Neuron (in vitro differentiated cells): Measurements from ENCODE around the gene NKAP.
"Not testable (repeated sequence)": the region's sequence is repeated elsewhere in the genome, so short reads cannot be mapped to it uniquely, and the experiment has no call there.

Experiments
- H2AFZ ChIP-seq: one replicate; pipeline ENCODE4 v1.6.1; 2013; ENCODE audit warnings: low read depth, mild to moderate bottlenecking, inconsistent platforms, low read length, moderate library complexity
- H3K27me3 ChIP-seq: one replicate; pipeline ENCODE4 v1.6.1; 2013; ENCODE audit warnings: low read length; ENCODE audit not compliant: insufficient read depth
- H3K36me3 ChIP-seq: one replicate; pipeline ENCODE4 v1.6.1; 2013; ENCODE audit warnings: low read length; ENCODE audit not compliant: insufficient read depth
- H3K4me1 ChIP-seq: one replicate; pipeline ENCODE4 v1.6.1; 2013; ENCODE audit warnings: low read length; ENCODE audit not compliant: insufficient read depth
- H3K4me3 ChIP-seq: 2 replicates; pipeline ENCODE4 v1.5.1; 2013; ENCODE audit warnings: mild to moderate bottlenecking, low read length, moderate library complexity
- H3K9me3 ChIP-seq: one replicate; pipeline ENCODE4 v1.6.1; 2013; ENCODE audit warnings: low read length

Gene NKAP

GRCh38 chrX:119943185-119943988 lies at the start of gene NKAP:
Gene NKAP (minus strand): TSS chrX:119943751. CDS start chrX:119943605, 146 bp downstream.
- Histone ChIP-seq H3K9me3 (no peaks in the 10 kb centered on the region), H3K27me3 (no peaks in the 10 kb centered on the region), H3K4me3 (peak within 1 kb of the TSS; percentile 59), H3K36me3 (peaks cover 2% of the 10 kb centered on the region), H3K4me1 (peaks cover 7% of the 10 kb centered on the region), H2AFZ (peak within 1 kb of the TSS; percentile 49)

DNA sequence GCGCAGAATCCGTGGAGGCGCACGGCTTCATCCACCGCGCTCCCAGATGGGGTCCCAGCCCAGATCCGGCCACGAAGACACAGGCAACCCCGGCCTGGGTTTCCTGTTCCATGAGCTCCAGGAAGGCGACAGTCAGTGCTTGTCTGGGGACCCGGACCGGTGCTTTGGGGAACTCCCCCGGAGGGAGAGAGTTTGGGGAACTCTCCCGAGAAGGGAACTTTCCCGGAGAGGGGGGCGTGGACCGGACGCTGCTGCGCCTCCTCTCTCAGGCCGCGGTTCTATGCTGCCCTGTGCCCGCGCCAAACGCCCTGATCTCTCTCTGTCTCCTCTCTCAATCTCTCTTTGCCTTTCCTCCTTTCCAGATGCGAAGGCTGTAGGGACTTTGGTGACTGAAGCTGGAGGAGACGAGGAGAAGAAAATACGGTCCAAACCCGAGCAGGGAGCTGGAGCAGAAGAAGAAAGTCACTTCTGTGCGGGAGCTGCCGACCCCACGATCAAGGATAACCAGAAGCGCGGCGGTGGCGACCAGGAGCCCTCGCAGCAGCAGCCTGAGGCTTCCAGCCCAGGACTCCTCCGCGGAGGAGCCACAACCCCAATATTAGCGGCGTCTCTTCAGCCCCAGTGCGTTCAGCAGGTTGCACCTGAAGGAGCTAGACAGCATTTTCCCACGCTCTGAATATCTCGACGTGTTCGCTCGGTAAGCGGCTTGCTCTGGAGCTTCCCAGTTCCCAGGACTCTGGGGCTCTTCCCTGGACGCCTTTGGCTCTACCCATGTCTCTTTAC lies 47.6 kb upstream of the NKAP start:
- Histone ChIP-seq H3K4me3 (peak overlapping the region; percentile 25), H2AFZ (peak overlapping the region; percentile 43), H3K4me1 (no peaks in the 10 kb centered on the region), H3K36me3 (no peaks in the 10 kb centered on the region), H3K9me3 (no peaks in the 10 kb centered on the region), H3K27me3 (peaks cover 60% of the 10 kb centered on the region)

GRCh38 chrX:119990556-119991004 lies 47.0 kb upstream of the NKAP start:
- Histone ChIP-seq H3K36me3 (no peaks in the 10 kb centered on the region), H3K4me3 (peak overlapping the region; percentile 25), H3K27me3 (peaks cover 57% of the 10 kb centered on the region), H3K4me1 (no peaks in the 10 kb centered on the region), H3K9me3 (no peaks in the 10 kb centered on the region), H2AFZ (peak overlapping the region; percentile 43)

- Histone ChIP-seq H3K27me3 (peaks cover 54% of the 10 kb centered on the region), H3K36me3 (no peaks in the 10 kb centered on the region), H3K4me3 (no peak overlapping the region), H3K4me1 (no peaks in the 10 kb centered on the region), H2AFZ (no peak overlapping the region), H3K9me3 (no peaks in the 10 kb centered on the region)
These were observed 46.5 kb upstream of the NKAP start for GRCh38 chrX:119989905-119990555.

DNA sequence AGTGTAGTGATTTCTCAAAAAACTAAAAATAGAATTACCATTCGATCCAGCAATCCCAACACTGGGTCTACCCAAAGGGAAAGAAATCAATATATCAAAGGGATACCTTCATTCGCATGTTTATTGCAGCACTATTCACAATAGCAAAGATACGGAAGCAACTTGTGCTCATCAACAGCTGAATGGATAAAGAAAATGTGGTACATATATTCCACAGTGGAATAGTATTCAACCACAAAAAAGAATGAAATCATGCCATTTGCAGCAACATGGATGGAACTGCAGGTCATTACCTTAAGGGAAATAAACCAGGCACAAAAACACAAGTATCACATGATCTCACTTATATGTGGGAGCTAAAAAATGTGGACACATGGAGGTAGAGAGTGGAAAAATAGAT lies 42.7 kb upstream of the NKAP start:
- Histone ChIP-seq H3K27me3 (peaks cover 29% of the 10 kb centered on the region), H3K9me3 (no peaks in the 10 kb centered on the region), H3K36me3 (no peaks in the 10 kb centered on the region), H2AFZ (no peak overlapping the region), H3K4me3 (no peak overlapping the region), H3K4me1 (no peaks in the 10 kb centered on the region)

- Histone ChIP-seq H3K27me3 (peaks cover 14% of the 10 kb centered on the region), H3K9me3 (no peaks in the 10 kb centered on the region), H3K4me3 (no peak overlapping the region), H3K36me3 (no peaks in the 10 kb centered on the region), H2AFZ (no peak overlapping the region), H3K4me1 (no peaks in the 10 kb centered on the region)
These were observed 41.1 kb upstream of the NKAP start for GRCh38 chrX:119984652-119985051.

GRCh38 chrX:119983494-119983893 lies 39.9 kb upstream of the NKAP start:
- Histone ChIP-seq H3K27me3 (peaks cover 4% of the 10 kb centered on the region), H3K4me3 (no peak overlapping the region), H3K4me1 (no peaks in the 10 kb centered on the region)

GRCh38 chrX:119982145-119982544 lies 38.6 kb upstream of the NKAP start:
- no peaks in the 10 kb centered on the region for H3K27me3 ChIP-seq
- no peaks in the 10 kb centered on the region for H3K36me3 ChIP-seq
- no peak overlapping the region for H2AFZ ChIP-seq
- H3K4me1 ChIP-seq, result no peaks in the 10 kb centered on the region
- H3K4me3 ChIP-seq, result no peak overlapping the region
- H3K9me3 ChIP-seq, result no peaks in the 10 kb centered on the region

More at GRCh38 chrX:119983494-119983893, 39.9 kb upstream of the NKAP start:
- H3K36me3 ChIP-seq, result no peaks in the 10 kb centered on the region
- H3K9me3 ChIP-seq, result no peaks in the 10 kb centered on the region
- H2AFZ ChIP-seq, result no peak overlapping the region

DNA sequence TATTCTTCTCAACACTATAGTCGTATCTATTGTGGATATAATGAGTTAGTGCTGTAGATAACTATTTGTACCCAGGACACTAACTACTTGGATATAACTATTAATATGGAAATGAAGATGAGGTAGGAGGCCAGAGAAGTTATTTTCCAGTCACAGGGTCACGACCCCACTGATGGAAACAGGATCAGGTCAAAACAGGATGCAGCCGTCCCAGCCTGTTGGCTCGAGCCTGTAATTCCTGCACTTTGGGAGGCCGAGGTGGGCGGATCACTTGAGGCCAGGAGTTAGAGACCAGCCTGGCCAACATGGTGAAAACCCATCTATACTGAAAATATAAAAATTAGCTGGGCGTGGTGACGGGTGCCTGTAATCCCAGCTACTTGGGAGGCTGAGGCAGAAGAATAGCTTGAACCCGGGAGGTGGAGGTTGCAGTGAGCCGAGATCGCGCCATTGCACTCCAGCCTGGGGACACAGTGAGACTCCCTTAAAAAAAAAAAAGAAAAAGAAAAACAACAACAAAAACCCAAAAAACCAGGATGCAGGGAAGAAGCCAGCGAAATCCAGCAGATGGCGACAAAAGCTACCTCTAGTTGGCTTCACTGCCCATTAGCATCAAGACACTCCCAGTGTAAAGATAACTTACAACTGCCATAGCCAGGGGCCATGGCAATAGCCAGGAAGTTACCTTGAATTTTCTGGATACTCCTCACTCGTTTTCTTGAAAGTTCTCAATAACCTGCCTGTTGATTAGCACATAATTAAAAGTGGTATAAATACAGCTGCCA lies 37.9 kb upstream of the NKAP start:
- Histone ChIP-seq H3K9me3 (no peaks in the 10 kb centered on the region), H3K36me3 (no peaks in the 10 kb centered on the region), H2AFZ (no peak overlapping the region), H3K4me1 (no peaks in the 10 kb centered on the region), H3K27me3 (no peaks in the 10 kb centered on the region), H3K4me3 (no peak overlapping the region)

GRCh38 chrX:119977172-119977571 lies 33.6 kb upstream of the NKAP start:
- H2AFZ ChIP-seq, H3K36me3 ChIP-seq, H3K4me3 ChIP-seq, H3K9me3 ChIP-seq, H3K27me3 ChIP-seq, H3K4me1 ChIP-seq: not testable (repeated sequence)

DNA sequence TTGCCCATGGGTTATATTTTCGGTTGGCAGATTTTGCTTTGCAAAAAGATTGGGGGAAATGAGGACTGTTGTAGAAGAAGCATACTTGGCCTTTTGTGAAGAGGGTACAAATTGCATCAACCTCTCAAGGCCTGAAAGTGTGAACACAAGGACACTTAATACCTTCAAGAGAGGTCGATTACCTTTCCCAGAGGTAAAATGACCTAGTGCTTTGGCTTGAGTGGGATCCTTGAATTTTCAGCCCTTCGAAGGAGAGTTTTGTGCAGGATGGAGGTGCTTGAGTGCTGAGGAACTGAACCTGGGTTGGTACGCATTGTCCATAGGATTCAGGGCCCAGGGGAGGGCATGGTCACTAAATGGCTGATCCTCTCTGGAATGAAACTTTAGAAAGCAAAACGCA lies 27.6 kb upstream of the NKAP start:
- H3K36me3 ChIP-seq, result no peaks in the 10 kb centered on the region
- no peaks in the 10 kb centered on the region for H3K27me3 ChIP-seq
- H2AFZ ChIP-seq, result no peak overlapping the region
- H3K4me3 ChIP-seq, result no peak overlapping the region
- no peaks in the 10 kb centered on the region for H3K4me1 ChIP-seq
- no peaks in the 10 kb centered on the region for H3K9me3 ChIP-seq

- H3K27me3 ChIP-seq, result no peaks in the 10 kb centered on the region
- H3K4me1 ChIP-seq, result no peaks in the 10 kb centered on the region
- H2AFZ ChIP-seq, result no peak overlapping the region
- H3K9me3 ChIP-seq, result no peaks in the 10 kb centered on the region
- no peaks in the 10 kb centered on the region for H3K36me3 ChIP-seq
- no peak overlapping the region for H3K4me3 ChIP-seq
These were observed 27.0 kb upstream of the NKAP start for GRCh38 chrX:119970574-119970973.
